HG02973 (cell line): ENCODE data around the gene ADGRE1.

Source experiments
- ATAC-seq: cut with Tn5 transposase; IDR thresholded peaks from one replicate; pipeline ENCODE4 v1.9.1; 2021; ENCODE audit warnings: moderate library complexity; ENCODE audit not compliant: unreplicated experiment

The ADGRE1 gene

DNA sequence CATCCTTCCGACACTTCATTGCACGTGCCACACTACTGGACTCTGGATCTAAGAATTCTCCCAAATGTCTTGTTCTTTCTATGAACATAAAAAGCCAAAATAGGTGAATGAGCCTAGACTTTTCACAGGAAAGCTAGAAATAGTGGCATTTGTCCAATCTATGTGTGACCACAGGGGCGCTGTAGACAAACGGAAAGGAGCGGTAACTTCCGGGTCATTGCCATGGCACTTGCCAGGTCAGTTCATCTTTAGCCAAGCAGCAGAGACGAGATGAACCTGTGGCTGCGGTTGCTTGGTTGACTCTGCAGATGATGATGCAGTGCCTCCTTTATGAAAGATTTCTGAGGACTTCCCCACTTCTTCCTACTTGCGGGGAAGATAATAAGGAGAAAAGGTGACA, 65.6 kb downstream of the ADGRE1 start:
- no peak for ATAC-seq

DNA sequence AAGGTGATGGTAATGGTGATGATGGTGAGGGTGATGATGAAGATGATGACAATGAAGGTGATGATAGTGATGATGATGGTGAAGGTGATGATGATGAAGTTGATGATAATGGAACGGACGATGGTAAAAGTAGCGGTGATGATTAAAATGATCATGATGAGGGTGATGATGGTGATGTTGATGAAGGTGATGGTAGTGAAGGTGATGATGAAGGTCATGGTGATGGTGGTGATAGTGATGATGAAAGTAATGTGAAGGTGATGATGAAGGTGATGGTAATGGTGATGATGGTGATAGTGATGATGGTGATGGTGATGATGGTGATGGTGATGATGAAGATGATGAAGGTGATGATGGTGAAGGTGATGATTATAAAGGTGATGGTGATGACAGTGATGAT, 67.7 kb downstream of the ADGRE1 start:
- no peak for ATAC-seq

DNA sequence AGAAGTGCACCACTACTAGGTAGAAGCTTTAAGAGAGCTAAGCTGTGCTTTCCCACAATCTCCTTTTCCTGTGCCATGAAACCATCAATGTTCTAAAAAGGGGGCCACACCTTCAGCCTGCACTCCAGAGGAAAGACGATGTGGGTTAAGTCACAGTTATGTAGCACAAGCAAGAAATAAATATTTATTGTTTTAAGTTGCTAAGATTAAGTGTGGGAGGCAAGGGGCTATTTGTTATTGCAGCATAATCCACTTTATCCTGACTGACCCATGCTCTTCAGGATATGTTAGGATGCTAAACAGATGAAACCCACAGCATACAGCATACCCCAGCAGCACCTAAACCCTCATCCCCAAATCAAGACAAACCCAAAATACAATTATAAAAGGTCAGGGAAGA, 69.2 kb downstream of the ADGRE1 start:
- no peak for ATAC-seq

DNA sequence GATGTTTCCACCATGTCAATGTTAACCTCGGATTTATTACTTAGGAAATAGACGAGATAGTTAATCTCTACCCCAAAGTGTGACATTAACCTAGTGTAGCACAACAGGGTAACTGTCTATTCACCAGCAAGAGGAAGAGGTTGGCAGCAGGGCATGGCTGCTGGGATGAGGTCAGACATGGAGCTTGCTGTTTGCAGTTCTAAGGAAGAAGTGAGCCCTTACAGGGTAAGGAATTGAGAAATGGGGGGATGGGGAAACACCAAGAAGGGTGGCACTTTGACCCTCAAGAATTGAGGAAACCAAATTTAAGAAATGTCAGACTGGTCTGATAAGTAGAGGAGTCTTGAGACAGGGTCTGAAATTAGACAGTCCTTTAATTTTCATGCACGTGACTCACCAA, 71.4 kb downstream of the ADGRE1 start:
- ATAC-seq: no peak

DNA sequence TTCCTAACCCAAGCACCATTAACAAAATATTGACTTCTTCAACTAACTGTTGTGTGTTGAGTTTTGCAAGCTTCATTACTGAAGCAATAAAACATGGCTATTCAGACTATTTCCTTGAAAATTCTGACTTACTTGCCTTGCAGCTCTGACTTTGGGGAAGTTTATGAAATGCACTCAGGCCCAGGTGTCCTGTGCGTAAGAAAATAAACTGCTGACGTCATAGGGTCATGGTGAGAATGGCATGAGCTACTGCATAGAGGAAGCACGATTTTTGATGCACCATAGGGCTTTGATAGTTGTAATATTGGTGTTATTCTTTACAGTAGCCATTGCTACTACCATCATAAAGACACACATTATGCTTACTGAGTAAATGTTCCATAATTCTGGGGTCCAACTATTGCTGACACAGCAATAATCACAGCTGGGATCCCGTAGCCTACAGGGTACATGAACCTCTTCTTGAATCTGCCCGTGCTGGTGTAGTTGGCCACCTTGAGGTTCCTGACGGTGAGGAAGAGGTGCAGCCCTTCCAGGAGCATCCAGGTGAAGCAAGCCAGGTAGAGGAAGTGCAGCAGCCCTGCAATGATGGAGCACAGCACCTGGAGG, 76.0 kb downstream of the ADGRE1 start:
- no peak for ATAC-seq

DNA sequence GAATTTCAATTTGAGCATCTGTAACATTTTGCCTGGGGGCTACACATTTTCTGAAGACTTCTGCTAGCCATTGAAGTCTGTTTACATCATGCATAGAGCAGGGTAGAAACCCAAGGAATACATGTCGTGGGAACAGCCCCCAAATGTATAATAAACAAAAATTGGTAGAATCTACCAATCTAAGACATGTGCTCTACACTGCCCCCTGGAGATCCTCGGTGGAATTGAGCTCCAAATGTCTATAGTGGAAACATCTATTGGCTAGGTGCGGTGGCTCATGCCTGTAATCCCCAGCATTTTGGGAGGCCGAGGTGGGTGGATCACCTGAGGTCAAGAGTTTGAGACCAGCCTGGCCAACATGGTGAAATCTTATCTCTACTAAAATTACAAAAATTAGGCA, 76.6 kb downstream of the ADGRE1 start:
- no peak for ATAC-seq

DNA sequence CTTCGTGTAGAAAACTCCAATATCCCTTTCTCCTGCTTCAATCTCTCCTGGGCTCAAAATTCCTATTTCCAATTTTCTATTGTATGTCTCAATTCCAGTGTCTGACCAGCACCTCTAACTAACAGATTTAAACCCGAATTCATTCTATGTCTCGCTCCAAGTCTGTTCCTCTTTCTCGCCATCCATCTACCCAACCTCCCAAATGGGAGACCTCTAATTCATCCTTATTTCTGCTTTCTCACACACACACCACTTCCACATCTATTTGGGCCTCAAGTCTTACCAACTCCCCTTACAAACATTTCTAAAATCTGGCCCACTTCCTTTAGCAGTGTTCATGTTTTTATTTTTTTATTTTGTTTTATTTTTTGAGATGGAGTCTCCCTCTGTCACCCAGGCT, 80.6 kb downstream of the ADGRE1 start:
- no peak for ATAC-seq

DNA sequence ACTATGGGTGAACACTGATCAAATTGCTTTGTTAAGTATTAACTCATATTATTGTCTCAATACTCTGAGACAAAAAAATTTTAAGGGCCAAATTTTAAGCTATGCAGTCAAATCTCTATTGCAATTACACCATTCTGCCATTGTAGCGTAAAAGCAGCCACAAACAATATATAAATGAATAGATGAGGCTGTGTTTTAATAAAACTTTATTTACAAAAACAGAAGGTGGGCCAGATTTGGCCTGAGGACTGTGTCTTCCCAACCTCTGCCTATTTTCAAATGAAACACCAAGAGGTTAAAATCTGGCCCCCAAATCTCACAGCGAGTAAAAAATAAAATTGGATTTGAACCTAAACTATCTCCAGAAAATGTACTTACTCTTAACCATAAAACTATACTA, 82.1 kb downstream of the ADGRE1 start:
- no peak for ATAC-seq

DNA sequence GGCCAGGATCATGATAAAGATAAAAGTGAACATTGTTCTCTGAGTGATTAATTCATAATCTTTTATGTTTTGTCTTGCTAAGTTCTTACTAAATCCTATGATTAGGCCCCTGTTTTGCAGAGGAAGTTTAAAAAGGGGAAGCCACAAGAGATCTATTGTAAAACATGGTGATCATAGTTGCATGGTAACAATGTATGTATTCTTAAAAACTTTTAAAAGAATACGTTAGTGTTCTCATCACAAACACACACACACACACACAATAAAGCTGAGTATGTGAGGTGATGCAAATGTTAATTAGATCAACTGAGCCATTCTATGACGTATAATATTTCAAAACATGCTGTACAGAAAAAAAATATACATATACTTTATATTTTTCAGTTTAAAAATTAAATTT, 82.6 kb downstream of the ADGRE1 start:
- no peak for ATAC-seq

DNA sequence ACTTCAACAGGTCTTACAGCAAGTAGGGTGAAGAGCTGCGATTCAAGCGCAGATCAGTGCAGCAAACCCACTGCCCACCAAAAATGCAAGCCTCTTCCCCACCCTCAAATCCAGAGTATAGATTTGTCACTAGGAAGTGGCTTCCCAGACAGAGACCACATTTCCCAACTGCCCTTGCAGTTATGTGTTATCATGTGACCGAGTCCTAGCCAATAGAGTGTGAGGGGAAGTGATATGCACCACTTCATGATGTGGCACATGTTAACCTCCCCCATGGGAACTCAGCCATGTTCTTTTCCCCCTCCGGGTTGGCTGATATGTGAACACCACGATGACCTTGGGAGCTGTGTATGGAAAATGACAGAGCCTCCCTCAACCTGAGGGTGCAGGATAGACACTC, 83.1 kb downstream of the ADGRE1 start:
- ATAC-seq: no peak

DNA sequence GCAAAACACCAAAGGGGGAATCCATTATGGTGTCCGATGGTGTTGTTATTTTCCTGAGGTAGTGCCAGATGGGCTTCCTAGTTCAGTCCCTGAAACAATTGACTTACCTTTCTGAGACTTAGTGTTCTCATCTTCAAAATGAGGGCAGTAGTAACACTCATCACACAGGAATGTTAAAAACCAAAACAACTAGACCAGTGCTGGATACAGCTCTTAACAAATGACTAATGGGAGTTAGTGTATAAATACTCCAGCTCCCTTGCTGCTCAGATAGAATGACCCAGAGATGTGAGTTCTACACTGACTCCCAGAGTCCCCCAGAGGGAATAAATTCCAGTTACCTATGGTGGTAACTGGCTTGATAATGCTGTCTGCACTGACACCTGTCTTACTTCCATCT, 84.0 kb downstream of the ADGRE1 start:
- no peak for ATAC-seq

DNA sequence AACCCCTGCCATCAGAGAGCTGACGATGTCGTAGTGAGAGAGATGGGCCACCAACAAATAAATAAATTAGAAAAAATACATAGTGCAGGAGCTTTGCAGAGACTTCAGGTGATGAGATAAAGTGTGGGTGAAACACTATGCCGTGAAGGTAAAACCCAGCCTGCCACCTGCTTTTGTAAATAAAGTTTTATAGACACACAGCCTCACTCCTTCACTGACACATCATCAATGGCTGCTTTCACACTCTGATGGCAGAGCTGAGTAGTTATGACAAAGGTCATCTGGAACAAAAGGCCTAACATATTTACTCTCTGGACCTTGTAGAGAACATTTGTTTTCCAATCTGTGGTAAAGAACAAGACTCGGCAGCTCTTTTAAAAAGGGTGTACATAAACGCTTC, 88.8 kb downstream of the ADGRE1 start:
- ATAC-seq: no peak

DNA sequence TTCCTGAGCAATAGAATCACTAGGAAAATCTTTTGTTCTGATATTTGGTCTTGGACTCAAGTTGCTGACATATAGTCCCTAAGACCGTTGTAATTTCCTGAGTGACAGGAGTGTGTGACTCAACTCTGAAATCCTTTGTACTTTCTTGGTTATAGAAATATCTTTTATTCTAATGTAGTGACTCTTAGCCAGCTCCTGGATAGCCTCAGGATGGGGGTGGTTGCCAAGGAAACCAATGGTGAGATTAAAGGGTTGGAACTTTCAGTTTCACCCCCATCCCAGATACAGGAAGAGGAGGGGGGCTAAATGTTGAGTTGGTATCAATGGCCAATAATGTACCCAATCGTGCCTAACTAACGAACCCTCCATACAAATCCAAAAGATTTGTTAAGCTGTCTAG, 92.0 kb downstream of the ADGRE1 start:
- no peak for ATAC-seq

DNA sequence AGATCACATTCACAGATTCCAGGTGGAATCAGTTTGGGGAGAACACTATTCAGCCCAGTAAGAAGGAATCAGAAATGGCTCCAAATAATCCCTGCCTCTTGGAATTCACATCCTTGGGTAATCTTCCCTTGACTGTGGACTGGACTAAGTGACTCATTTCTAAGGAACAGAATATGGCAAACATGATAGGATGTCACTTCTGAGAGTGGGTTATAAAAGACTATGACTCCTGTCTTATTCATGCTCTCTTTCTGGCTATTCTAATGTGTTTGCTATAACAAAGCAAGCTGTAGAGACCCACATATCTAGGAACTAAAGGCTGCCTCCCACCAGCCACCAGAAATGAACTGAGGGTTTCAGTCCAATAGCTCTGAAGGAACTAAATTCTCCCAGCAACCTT, 96.1 kb downstream of the ADGRE1 start:
- ATAC-seq: no peak

DNA sequence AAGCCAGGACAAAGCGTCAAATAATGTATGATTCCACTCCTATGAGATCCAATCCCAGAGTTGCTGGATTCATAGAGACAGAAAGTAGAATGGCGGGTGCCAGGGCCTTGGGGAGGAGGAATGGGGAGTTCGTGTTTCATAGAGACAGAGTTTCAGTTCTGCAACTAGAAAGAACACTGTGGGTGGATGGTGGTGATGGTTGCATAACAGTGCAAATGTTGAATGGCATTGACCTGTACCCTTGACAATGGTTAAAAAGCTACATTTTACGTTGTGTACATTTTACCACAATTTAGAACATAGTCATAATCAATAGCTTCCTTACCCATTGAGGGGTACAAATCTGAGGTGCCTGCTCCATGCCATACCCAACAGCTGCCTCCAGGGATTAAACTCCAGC, 100.5 kb downstream of the ADGRE1 start:
- no peak for ATAC-seq

DNA sequence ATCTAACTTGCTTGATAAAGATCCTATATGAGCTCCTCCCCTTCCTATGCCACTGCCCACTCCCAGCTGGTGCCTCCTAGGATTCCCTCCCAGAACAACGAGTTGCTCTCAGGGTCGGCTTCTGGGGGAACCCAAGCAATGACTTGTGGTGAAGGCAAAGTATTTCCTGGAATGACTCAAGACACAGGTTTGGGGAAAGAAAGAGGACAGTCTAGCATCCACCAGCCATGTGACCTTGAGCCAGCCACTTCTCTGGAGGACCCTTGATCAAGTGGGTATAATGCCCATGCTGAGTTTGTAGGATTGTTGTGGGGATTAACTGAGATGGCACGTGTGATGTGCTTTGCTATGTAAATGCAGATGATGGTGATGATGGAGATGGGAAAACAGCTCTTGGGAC, 100.9 kb downstream of the ADGRE1 start:
- ATAC-seq: no peak
